HTERT RPE-1 (cell line): ENCODE results near the gene FTHL17.

Experiments used
- in situ Hi-C: fragments of 300-500 bp; cut with MboI; formaldehyde crosslinking; loops from 4 replicates; pipeline ENCODE4 v1.14.3; 2020; ENCODE audit warnings: low sequenced_read_pairs

Gene FTHL17

GRCh38 chrX:31039327-31039711 is 32.5 kb downstream of the FTHL17 start:
- in situ Hi-C loops: no loop called here

- in situ Hi-C loops: no loop called here
Observed at GRCh38 chrX:31038575-31039326, 33.1 kb downstream of the FTHL17 start.

- in situ Hi-C loops: no loop called here
Observed at GRCh38 chrX:31036895-31037294, 34.9 kb downstream of the FTHL17 start.

- in situ Hi-C loops: no loop called here
Observed at GRCh38 chrX:31027351-31027750, 44.5 kb downstream of the FTHL17 start.

- in situ Hi-C loops: no loop called here
Observed at GRCh38 chrX:31024866-31025265, 47.0 kb downstream of the FTHL17 start.

GRCh38 chrX:31021537-31021936 is 50.3 kb downstream of the FTHL17 start:
- in situ Hi-C loops: no loop called here
